T-helper 1 cell (primary cell): ENCODE results near the gene IL15RA.
"Not testable (repeated sequence)": the region's sequence is repeated elsewhere in the genome, so short reads cannot be mapped to it uniquely, and the experiment has no call there.

Experiments used
- DNase-seq, 5 donors: peaks; one replicate each; pipeline ENCODE4 v3.0.0-alpha.2; 2012 to 2020

The IL15RA gene

DNA sequence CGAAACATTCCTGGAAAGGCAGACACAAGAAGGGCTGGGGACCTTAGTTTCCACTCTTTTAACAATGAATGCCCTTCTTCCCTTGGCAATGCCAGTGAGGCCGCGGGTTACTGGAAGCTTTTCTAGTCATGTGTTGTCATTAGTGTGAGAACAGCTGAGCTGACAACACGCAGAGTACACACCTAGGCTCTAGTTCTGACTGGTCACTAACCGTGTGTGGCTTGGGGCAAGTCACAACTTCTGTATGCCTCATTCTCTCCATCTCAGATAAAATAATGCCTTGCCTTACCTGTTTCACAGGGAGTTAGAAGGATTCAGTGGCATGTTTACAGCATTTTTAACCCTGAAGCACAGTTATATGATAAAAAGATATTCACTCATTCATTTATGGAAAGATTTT lies 55.6 kb downstream of the IL15RA start:
- DNase-seq = no peak

DNA sequence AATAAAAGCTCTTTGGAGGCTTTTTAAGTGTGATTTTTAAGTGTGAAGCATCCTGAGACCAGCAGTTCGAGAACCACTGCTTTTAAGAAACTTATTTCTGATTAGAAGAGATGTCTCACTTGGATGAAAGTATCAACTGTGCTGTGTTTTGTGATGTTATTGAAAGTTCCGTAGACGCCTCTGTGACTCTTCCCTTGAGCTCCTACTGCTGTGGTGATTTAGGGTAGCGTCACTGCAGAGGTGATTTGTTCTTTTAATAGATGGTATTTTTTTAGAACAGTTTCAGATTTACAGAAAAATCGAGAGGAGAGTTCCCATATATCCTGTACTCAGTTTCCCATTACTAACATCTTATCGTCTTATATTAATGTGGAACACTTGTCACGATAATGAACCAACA lies 57.8 kb downstream of the IL15RA start:
- no peak for DNase-seq

DNA sequence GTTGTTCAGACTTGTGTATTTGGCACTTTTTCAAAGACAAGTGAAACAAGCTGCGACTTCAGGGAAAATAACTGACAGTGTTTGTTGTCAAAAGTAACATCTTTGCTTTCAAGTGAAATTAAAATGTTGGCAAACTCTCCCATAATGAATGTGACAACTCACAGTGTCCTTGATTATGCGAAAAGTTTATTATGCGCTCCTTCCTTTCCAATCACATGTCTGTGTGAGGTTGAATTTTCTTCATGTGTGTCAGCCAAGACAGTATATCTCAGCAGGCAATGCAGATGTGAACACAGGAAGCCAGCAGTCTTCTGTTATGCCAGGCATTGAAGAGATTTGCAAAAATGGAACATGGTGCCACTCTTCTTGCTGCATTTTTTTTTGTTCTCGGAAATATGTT lies 58.6 kb downstream of the IL15RA start:
- DNase-seq = no peak

DNA sequence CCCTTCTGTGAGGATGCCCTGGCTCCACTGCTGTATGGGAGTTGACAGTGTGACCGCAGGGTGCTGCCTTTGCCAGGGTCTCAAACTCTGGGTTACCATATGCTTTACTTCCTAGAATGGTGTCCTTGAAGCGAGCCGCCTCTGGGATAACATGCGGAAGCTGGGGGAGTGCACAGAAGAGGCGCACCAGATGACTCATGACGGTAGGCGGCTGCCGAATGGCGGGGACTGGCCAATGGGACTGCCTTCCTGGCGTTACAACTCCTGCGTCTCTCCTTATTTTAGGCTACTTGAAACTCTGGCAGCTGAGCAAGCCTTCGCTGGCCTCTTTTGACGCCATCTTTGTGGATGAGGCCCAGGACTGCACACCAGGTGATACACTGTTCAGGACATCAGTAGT lies 60.0 kb downstream of the IL15RA start:
- DNase-seq = no peak

DNA sequence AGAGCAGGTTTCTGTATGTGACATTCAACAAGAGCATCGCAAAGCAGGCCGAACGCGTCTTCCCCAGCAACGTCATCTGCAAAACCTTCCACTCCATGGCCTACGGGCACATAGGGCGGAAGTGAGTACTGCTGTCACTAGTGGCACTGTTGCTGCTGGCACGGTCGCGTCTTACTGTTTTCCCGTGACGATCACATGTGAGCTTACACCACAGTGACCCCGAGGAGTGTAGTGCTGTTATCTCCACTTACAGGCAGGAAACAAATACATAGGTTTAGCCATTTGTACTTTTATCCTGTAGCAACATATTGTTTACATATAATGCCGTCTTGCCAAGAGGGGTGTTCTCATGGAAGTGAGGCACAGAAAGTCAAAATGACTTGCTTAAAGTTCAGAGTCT lies 61.9 kb downstream of the IL15RA start:
- DNase-seq = no peak

DNA sequence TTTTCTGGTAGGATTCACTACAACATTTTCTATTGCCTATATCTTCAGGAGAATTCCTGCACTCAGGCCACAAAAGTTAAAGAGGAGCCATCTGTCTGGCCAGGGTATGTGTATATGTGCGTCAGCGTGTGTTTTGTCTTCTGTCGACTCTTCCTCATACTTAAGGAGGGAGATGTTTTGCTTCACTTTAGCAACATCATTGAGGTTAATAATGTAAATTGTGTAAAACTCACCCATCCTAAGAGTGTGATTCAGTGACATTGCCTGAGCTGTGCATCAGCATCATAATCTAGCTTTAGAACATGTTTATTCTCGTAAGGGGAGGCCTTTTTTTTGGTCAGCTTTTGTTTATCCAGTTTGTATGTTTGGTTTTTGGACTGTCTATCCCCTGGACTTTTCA lies 63.6 kb downstream of the IL15RA start:
- no peak for DNase-seq

DNA sequence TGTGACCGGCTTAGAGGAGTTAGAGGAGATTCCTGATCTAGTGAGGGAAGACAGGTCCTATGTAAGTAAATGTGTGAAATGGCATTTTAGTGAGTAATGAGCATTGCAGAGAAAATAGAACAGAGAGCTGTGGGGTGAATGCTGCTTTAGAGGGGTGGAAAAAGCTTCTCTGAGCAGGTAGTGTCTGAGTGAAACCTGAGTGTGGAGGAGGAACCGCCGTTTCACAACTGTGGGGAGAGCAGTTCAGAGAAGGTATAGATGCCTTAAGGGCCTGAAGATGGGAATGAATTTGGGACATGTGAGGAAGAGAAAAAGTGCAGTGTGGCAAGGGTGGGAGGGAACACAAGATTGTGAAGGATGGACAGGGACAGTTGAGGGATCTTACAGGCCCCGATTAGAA lies 65.7 kb downstream of the IL15RA start:
- DNase-seq = no peak

DNA sequence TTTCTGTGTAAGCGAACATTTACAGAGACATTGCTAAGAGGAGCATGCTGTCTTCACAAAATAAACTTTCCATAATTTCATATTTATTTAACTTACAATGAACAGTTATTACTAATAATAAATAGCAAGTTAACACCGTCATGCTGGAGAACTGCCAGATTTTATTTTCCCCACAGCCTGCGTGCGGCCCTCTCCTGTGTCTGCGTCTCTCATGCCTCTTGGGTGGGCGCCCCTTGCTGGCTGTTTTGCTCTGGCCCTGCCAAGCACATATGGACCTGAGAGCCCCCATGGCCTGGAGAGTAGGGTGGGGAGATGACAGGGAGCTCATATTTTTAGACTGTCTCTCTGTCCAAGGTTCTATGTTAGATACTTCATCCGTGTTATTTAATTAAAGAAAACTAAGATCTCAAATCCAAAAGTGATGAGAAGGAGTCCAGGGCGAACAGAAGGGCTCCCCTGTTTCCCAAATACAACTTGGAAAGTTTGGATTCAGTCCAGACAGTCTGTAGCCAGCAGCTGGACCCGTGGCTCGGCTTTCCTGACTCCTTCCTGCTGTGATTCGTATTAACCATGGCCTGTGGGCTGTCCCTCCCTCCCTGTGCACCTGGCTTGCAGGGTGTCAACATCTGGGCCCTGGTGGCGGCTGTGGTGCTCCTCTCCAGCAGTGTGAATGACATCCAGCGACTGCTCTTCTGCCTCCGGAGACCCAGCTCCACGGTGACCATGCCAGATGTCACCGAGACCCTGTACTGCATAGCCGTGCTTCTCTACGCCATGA lies 66.8 kb downstream of the IL15RA start:
- DNase-seq = no peak

DNA sequence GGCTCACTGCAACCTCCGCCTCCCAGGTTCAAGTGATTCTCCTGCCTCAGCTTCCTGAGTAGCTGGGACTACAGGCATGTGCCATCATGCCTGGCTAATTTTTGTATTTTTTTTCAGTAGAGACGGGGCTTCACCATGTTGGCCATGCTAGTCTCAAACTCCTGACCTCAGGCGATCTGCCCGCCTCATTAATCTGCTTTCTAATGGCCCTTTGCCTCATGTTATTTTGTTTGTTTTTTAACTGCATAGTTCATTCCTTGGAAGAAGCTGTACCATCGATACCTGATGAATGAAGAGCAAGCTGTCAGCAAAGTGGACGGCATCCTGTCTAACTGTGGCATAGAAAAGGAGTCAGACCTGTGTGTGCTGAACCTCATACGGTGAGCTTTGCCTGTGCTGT lies 68.7 kb downstream of the IL15RA start:
- DNase-seq = not testable (repeated sequence)

DNA sequence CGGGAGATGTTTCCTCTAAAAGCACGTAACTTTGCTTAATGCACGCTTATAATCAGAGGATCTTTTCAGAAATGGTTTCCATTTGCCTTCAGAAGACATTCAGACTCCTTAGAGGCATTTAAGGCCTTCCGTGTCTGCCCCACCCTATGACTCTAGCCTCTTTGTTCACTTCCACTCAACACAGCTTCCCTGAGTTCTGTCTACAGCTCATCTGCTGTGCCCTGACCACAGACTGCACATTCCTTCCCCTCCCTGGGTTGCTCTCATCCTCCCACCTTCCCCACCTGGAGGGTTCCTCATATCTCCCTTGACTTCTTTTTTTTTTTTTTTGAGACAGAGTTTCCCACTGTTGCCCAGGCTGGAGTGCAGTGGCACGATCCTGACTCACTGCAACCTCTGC lies 70.7 kb downstream of the IL15RA start:
- no peak for DNase-seq

DNA sequence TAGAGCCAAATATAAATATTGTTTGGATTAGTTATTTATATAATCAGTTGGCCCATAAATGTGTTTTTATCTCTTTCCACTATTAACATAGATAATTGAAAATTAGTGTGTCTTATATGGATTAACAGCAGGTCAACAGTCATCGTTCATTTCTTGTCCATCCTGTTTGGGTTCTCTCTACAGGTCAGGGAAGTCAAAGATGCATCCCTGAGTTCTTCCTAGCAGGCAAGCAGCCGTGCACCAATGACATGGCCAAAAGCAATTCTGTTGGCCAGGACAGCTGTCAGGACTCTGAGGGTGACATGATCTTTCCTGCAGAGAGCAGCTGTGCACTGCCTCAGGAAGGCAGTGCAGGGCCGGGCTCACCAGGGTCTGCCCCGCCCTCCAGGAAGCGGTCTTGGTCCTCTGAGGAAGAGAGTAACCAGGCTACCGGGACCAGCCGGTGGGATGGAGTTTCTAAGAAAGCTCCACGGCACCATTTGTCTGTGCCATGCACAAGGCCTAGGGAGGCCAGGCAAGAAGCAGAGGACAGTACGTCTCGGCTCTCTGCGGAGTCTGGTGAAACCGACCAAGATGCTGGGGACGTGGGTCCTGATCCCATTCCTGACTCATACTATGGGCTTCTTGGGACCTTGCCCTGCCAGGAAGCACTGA lies 71.4 kb downstream of the IL15RA start:
- no peak for DNase-seq

DNA sequence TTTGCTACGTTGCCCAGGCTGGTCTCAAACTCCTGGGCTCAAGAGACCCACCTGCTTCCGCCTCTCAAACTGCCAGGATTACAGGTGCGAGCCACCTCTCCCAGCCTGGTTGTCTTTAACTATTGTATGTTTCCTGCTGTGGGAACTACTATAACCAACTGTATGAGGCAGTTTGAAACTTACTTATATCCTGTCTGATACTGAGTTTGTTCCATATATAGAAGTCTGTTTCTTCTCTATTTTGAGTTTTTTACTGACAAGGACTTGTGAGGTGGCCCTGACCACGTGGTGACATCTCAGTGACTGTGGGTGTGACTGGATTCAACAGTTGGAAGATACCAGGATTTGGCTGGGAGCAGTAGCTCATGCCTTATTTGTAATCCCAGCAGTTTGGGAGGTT lies 73.1 kb downstream of the IL15RA start:
- DNase-seq = peak in 1 of 5 donors; percentile 57

DNA sequence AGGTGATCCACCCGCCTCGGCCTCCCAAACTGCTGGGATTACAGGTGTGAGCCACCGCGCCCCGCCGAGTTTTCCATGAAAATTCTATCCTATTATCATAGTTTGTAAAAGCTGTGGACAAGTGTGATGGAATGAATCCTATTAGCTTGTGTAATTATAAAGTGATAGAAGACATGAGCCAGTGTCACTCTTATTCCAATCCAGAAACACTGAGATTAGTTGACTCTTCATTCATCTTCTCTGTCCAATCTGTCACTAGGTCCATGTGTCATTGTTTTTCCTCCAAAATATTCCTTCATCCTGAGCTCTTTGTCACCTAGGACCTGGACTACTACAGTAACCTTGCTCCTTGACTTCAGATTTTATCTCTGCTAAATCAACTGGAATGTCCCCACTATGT lies 73.8 kb downstream of the IL15RA start:
- no peak for DNase-seq

DNA sequence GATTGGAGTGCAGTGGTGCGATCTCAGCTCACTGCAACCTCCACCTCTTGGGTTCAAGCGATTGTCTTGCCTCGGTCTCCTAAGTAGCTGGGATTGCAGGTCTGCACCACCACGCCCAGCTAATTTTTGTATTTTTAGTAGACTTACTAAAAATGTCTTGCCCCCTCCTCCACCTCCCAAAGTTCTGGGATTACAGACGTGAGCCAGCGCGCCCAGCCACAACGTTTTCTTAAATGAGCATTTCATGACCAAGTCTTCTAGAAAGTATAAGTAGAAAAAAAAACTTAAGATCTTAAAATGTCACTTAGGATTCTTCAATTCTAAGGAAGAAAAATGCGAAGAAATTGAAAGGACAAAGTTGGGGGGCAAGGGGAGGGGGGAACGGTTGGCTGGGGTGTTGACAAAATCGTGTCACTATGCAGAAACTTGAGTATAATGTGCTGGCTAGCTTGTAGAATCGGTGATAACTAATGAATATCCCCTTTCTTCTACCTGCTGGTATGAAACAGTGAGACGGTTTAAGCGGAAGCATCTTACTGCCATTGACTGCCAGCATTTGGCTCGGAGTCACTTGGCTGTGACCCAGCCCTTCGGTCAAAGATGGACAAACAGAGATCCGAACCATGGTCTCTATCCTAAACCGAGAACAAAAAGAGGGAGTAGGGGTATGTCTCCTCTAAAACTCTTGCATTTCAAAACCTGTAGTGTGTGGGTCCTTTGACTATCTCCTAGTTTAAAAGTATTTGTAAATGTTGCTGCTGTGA lies 74.7 kb downstream of the IL15RA start:
- DNase-seq = no peak
